ENCODE data around the gene VAMP8. TPM values are rescaled to one million over a fixed set of nuclear protein-coding genes. Genes with fewer than 3 reads are reported as not detected.
"Not testable (repeated sequence)": the region's sequence is repeated elsewhere in the genome, so short reads cannot be mapped to it uniquely, and the experiment has no call there.

Gene VAMP8
- total RNA-seq, 2 experiments from 2014 or later: 99.6 to 124 TPM

DNA sequence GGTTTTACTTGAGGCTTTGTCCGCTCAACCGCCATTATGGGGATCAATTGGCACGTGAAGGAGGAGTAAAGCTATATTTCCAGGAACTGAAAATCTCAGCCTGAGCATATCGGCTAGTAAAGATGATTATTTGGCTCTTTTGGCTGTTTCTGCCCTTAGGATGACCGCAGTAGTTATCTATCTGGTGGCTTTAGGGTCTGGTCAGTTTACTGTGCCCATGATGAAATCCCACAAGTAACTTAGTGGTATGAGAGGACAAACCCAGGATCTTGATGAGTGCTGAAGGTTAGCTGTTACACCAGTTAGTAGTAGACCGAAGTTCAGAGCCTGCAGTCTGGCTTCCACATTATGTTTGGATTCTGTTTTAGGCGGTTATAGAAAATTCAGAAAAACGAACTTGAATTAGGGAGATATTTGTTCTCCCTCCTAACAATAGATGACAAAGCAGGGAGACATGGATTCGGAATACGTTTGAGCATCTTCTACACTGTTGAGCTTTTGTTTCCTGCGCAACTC is 37.2 kb upstream of the VAMP8 start:
- Mint-ChIP-seq H3K36me3 (peaks cover 53% of the 10 kb centered on the region), H3K27ac (peak overlapping the region; percentile 84), H3K4me1 (peaks cover 51% of the 10 kb centered on the region), H3K27me3 (no peaks in the 10 kb centered on the region), H3K4me3 (peak overlapping the region; percentile 96), H3K9me3 (ENCODE audit: low read depth) (no peaks in the 10 kb centered on the region)
- DNase-seq: no peak
- CTCF ChIA-PET: interaction anchor here (0.6 to 22.1 kb wide), 8 partner anchors 11 to 135 kb away, joined by 3 to 458 read pairs (median 4); partner anchors contain the start of genes RNF181 and SH2D6
- no peak for ATAC-seq

DNA sequence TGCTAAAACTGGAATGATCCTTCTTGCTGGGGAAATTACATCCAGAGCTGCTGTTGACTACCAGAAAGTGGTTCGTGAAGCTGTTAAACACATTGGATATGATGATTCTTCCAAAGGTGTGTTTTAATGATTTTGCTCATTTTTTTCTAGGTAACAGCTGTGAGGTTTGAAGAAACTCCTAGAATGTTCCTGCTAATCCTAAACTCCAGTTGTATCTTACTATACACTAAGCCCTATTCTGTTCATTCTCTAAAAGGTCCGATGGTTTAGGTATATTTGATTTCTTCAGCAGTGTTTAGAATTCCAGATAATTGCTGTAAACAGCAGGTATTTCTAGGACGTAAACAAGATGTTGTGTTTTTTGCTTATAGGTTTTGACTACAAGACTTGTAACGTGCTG is 36.1 kb upstream of the VAMP8 start:
- Mint-ChIP-seq H3K27ac (peak overlapping the region; percentile 84), H3K4me1 (peaks cover 50% of the 10 kb centered on the region), H3K9me3 (ENCODE audit: low read depth) (no peaks in the 10 kb centered on the region), H3K4me3 (peak overlapping the region; percentile 96), H3K27me3 (no peaks in the 10 kb centered on the region), H3K36me3 (peaks cover 59% of the 10 kb centered on the region)
- CTCF ChIA-PET: interaction anchor here (0.6 to 22.1 kb wide), 4 partner anchors 10 to 242 kb away, joined by 3 to 458 read pairs (median 41); partner anchors contain the start of gene SH2D6
- no peak for DNase-seq
- ATAC-seq: no peak

DNA sequence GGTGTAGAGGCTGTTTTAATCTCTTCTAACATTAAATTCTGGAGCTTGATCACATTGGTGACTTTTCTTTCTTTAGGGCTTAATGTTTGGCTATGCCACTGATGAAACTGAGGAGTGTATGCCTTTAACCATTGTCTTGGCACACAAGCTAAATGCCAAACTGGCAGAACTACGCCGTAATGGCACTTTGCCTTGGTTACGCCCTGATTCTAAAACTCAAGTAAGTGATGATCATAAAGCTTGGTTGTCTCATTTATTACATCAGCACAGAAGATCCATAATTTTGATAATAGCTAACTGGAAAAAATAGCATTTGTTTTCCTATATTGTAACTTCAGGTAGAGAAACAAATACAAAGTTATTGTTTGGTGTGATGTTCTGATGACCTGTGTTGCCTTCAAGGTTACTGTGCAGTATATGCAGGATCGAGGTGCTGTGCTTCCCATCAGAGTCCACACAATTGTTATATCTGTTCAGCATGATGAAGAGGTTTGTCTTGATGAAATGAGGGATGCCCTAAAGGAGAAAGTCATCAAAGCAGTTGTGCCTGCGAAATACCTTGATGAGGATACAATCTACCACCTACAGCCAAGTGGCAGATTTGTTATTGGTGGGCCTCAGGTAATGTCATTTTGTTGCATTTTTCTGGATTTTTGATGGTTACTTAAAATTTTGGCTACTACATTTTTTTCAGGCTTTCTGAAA is 35.5 kb upstream of the VAMP8 start:
- Mint-ChIP-seq H3K4me3 (peak overlapping the region; percentile 96), H3K27ac (peak overlapping the region; percentile 38), H3K4me1 (peaks cover 45% of the 10 kb centered on the region), H3K27me3 (no peaks in the 10 kb centered on the region), H3K9me3 (ENCODE audit: low read depth) (no peaks in the 10 kb centered on the region), H3K36me3 (peaks cover 63% of the 10 kb centered on the region)
- ATAC-seq (no peak), DNase-seq (no peak)
- CTCF ChIA-PET: interaction anchor here (1.3 to 22.1 kb wide), 3 partner anchors 10 to 113 kb away, joined by 3 to 458 read pairs (median 79); partner anchors contain the start of gene SH2D6

DNA sequence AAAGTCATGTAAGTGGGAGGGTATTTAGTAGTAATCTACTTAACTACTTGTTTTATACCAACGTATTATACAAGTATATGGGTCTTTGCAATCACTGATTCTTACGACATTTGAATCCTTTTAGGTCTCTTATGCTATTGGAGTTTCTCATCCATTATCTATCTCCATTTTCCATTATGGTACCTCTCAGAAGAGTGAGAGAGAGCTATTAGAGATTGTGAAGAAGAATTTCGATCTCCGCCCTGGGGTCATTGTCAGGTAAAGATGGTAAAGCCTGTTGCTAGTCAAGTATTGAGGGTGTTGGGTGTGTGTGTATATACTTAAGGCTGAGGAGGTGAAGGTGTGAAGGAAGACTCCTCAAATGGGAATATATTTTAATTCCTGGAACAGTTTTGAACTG is 34.6 kb upstream of the VAMP8 start:
- peak overlapping the region; percentile 96 for H3K4me3 Mint-ChIP-seq

DNA sequence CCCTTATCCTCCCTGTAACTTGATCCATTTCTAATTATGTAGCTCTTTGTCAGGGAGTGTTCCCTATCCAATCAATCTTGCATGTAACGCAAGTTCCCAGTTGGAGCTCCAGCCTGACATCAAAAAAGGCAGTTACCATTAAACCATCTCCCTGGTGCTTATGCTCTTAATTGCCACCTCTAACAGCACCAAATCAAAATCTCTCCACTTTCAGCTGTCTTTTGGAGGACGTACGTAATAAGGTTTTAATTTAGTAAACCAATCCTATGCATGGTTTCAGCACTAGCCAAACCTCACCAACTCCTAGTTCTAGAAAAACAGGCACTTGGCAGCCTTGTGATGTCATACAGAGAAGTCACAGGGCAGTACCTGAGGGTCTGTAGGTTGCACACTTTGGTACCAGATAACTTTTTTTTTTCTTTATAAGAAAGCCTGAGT is 33.1 kb upstream of the VAMP8 start:
- H3K4me3 Mint-ChIP-seq; ATAC-seq; H3K27ac Mint-ChIP-seq; H3K9me3 Mint-ChIP-seq (ENCODE audit: low read depth); H3K27me3 Mint-ChIP-seq; DNase-seq: not testable (repeated sequence)
- peaks cover 37% of the 10 kb centered on the region for H3K4me1 Mint-ChIP-seq
- CTCF ChIA-PET: interaction anchor here (22.1 kb wide), 1 partner anchor 115 kb away, joined by 458 read pairs; the partner anchor contains the start of gene SH2D6
- H3K36me3 Mint-ChIP-seq: peaks cover 62% of the 10 kb centered on the region

More for the DNA sequence above, 34.6 kb upstream of the VAMP8 start:
- DNase-seq (no peak), ATAC-seq (no peak)
- Mint-ChIP-seq H3K9me3 (ENCODE audit: low read depth) (no peaks in the 10 kb centered on the region), H3K36me3 (peaks cover 64% of the 10 kb centered on the region), H3K4me1 (peaks cover 37% of the 10 kb centered on the region), H3K27ac (peak overlapping the region; percentile 50), H3K27me3 (no peaks in the 10 kb centered on the region)
- CTCF ChIA-PET: interaction anchor here (7.8 to 22.1 kb wide), 2 partner anchors 9 to 114 kb away, joined by 79 to 458 read pairs; partner anchors contain the start of gene SH2D6

DNA sequence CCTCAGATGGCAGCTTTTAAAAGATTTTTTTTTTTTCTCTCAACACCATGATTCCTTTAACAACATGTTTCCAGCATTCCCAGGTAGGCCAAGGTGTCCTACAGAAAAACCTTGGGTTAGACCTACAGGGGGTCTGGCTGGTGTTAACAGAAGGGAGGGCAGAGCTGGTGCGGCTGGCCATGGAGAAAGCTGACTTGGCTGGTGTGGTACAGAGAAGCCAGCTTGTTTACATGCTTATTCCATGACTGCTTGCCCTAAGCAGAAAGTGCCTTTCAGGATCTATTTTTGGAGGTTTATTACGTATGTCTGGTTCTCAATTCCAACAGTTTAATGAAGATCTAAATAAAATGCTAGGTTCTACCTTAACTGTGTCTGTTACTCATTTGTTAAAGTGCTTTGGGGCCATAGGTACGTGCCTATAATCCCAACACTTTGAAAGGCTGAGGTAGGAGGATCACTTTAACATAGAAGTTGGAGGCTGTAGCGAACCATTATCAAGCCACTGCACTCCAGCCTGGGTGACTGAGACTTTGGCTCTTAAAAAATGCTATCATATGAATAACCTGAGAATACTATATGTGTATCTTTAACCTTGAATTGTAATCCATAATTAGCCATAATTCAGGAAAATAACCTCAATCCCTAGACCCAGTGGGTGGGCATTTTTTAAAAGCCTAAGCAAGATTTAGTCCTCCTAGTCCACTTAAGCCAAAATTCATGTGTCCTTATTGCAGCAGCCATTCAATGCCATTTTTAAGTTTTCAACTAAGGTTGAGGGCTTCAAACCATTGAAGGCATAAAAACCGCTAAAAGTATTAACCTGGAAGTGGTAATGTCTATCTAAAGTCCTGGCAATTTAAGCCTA is 32.2 kb upstream of the VAMP8 start:
- DNase-seq; H3K4me3 Mint-ChIP-seq; H3K27ac Mint-ChIP-seq; H3K9me3 Mint-ChIP-seq (ENCODE audit: low read depth); H3K27me3 Mint-ChIP-seq; ATAC-seq: not testable (repeated sequence)
- CTCF ChIA-PET: interaction anchor here (1.2 to 22.1 kb wide), 2 partner anchors 11 to 116 kb away, joined by 4 to 458 read pairs; partner anchors contain the start of gene SH2D6
- Mint-ChIP-seq H3K4me1 (peaks cover 37% of the 10 kb centered on the region), H3K36me3 (peaks cover 56% of the 10 kb centered on the region)

DNA sequence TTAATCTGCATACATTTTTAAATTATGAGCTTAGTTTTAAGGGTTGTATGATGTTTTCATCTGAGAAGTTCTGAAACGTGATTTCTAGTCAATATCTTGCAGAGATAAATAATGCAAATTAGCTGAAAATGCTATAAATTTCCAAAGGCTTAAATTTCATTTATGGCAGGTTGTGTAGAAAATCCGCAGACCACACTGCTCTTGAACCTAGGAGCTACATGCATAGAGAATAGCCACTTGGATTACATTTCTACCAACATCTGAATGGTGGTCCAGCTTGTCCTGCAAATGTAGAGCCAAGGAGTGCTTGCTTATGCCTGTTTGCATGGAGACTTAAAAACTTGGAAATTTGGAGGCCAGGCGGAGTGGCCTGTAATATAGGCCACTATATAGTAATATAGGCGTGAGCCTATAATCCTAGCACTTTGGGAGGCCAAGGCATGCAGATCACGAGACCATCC is 31.6 kb upstream of the VAMP8 start:
- CTCF ChIA-PET: interaction anchor here (1.2 to 22.1 kb wide), 2 partner anchors 10 to 117 kb away, joined by 4 to 458 read pairs; partner anchors contain the start of gene SH2D6
- ATAC-seq: no peak
- peaks cover 33% of the 10 kb centered on the region for H3K4me1 Mint-ChIP-seq

DNA sequence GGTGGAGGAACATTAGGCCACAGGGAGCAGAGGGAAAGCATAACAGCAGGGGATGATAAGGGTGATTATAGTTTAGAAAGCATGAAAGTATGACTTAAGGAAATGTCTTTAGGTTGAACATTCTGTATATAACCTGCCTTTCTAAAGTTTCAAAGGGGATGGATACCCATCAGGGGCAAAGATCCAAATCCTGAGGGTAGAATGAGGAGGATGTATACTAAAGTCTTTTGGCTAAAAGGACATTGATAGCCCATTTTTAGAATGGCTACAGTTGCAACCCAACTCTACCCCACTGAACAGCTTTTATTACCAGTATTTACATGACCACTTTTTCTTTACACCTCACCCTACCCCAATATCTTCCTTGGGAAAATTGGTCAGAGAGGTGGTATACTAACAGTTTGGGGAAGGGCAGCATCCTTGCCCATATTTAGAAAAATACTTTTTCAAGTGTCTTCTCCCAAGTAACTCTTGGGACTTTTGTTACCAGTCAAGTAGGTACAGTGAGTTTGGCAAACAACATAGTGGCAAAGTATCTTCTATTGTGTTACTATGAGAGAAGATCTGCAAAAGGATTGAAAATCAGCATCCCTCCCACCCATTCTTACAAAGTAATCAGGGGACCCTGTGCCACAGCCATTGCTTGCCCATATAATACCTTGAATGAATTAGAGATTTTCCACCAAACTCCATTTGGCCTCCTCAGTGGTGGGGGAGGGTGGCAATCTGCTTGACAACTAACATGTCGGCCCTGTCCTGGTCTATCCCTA is 30.1 kb upstream of the VAMP8 start:
- H3K36me3 Mint-ChIP-seq: peaks cover 41% of the 10 kb centered on the region
- DNase-seq (no peak), ATAC-seq (no peak)
- H3K4me3 Mint-ChIP-seq: no peak overlapping the region
- no peaks in the 10 kb centered on the region for H3K27me3 Mint-ChIP-seq
- peak overlapping the region; percentile 52 for H3K27ac Mint-ChIP-seq
- peaks cover 18% of the 10 kb centered on the region for H3K4me1 Mint-ChIP-seq
- no peaks in the 10 kb centered on the region for H3K9me3 Mint-ChIP-seq (ENCODE audit: low read depth)
- CTCF ChIA-PET: interaction anchor here (1.2 to 22.1 kb wide), 2 partner anchors 89 to 118 kb away, joined by 4 to 458 read pairs; partner anchors contain the start of gene SH2D6

More for the DNA sequence above, 31.6 kb upstream of the VAMP8 start:
- Mint-ChIP-seq H3K36me3 (peaks cover 51% of the 10 kb centered on the region), H3K27me3 (no peaks in the 10 kb centered on the region), H3K27ac (no peak overlapping the region), H3K9me3 (ENCODE audit: low read depth) (no peaks in the 10 kb centered on the region), H3K4me3 (no peak overlapping the region)
- no peak for DNase-seq

DNA sequence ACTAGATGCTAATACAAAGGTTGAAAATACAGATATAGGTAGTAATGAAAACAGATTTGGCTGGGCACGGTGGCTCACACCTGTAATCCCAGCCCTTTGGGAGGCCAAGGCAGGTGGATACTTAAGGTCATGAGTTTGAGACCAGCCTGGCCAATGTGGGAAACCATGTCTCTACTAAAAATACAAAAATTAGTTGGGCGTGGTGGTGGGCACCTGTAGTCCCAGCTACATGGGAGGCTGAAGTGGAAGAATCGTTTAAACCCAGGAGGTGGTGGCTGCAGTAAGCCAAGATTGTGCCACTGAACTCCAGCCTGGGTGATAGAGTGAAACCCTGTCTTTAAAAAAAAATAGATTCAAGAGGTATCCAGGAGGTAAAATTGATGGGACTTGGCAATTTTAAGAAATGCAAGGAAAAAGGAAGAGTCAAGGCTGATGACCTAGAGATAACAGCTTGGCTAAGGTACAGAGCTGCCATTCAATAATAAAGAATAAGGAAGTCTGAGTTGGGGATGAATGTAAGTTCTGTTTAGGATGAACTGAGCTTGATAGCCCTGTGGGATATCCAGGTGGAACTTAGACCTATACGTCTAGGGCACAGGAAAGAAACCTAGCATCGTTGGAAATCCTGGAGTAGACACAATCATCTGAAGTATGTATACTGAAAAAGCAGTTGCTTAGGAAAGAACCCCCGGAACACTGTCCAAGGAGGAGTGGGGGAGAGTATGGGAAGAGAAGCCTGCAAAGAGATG is 29.4 kb upstream of the VAMP8 start:
- Mint-ChIP-seq H3K36me3 (peaks cover 35% of the 10 kb centered on the region), H3K4me1 (peaks cover 11% of the 10 kb centered on the region), H3K27me3 (no peaks in the 10 kb centered on the region), H3K27ac (peak overlapping the region; percentile 61), H3K4me3 (no peak overlapping the region), H3K9me3 (ENCODE audit: low read depth) (no peaks in the 10 kb centered on the region)
- CTCF ChIA-PET: interaction anchor here (0.8 to 22.1 kb wide), 6 partner anchors 8 to 193 kb away, joined by 3 to 458 read pairs (median 4); partner anchors contain the start of genes ELMOD3, MAT2A, RETSAT and SH2D6
- ATAC-seq (no peak), DNase-seq (no peak)

DNA sequence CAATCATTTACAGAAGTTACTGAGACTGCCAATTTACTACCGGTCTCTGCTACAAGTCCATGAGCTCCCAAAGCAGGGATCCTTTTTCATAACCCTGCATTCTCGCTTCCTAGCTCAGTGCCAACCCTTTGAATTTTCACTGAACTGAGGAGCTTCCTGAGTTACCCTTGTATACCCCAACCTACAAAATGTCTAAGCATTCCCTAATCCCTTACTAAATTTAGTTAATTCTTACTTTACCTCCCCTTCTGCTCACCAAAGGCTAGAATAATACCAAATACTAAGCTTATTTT is 28.8 kb upstream of the VAMP8 start:
- H3K9me3 Mint-ChIP-seq (ENCODE audit: low read depth): no peaks in the 10 kb centered on the region
- H3K36me3 Mint-ChIP-seq: peaks cover 32% of the 10 kb centered on the region
- ATAC-seq: no peak
- H3K4me1 Mint-ChIP-seq: peaks cover 8% of the 10 kb centered on the region
- H3K4me3 Mint-ChIP-seq: no peak overlapping the region
- H3K27ac Mint-ChIP-seq: peak overlapping the region; percentile 61
- no peak for DNase-seq
- no peaks in the 10 kb centered on the region for H3K27me3 Mint-ChIP-seq
- CTCF ChIA-PET: interaction anchor here (0.8 to 22.1 kb wide), 6 partner anchors 8 to 194 kb away, joined by 3 to 458 read pairs (median 4); partner anchors contain the start of genes ELMOD3, MAT2A, RETSAT and SH2D6

DNA sequence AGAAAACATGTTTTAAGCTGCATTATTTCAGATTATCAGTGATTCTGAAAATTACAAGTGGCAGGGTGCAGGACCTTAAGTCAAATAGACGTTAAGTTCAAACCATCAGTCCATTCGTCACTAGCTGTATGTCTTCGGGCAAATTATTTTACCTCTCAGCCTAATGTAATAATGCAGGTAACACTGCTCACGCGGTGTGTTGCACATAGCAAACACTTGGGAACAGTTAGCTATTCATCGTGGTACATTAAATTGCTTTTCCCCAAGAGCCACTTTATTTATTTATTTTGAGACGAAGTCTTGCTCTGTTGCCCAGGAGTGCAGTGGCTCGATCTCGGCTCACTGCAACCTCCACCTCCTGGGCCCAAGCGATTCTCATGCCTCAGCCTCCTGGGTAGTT is 28.3 kb upstream of the VAMP8 start:
- H3K27me3 Mint-ChIP-seq: no peaks in the 10 kb centered on the region
- H3K9me3 Mint-ChIP-seq (ENCODE audit: low read depth): no peaks in the 10 kb centered on the region
- H3K27ac Mint-ChIP-seq: no peak overlapping the region
- DNase-seq (no peak), ATAC-seq (no peak)
- CTCF ChIA-PET: interaction anchor here (0.6 to 22.1 kb wide), 8 partner anchors 8 to 195 kb away, joined by 3 to 458 read pairs (median 4); partner anchors contain the start of genes ELMOD3, MAT2A, RETSAT and SH2D6
- H3K36me3 Mint-ChIP-seq: peaks cover 29% of the 10 kb centered on the region
- H3K4me3 Mint-ChIP-seq: no peak overlapping the region
- peaks cover 5% of the 10 kb centered on the region for H3K4me1 Mint-ChIP-seq

Data from activated CD8-positive, alpha-beta memory T cell treated with anti-CD3 and anti-CD28 coated beads, Interleukin-2, amount 10 ng/mL, durations not matched to agents 7 days and 5 days (primary cell).